Measurements from ENCODE around the gene UROC1.

DNA sequence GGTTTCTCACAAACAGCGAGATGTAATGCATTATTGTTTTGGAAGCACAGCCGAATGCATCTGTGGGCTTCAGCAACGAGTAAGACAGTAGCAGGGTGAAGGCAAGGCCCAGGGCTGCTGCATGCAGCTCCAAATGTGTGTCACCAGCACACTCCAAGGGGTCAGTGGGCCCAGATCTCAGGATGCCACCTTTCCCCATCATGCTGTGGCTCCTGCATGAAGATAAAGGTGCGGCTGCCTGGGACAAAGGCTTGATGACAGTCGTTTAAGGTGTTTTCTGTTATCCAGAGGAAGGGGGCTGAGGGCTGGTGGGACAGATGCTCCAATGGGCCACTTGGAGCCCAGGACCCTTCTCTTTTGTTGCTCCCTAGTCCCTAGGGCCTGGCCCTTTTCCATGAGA is 28.0 kb upstream of the UROC1 start:
- TF ChIP-seq, protein P1, sequence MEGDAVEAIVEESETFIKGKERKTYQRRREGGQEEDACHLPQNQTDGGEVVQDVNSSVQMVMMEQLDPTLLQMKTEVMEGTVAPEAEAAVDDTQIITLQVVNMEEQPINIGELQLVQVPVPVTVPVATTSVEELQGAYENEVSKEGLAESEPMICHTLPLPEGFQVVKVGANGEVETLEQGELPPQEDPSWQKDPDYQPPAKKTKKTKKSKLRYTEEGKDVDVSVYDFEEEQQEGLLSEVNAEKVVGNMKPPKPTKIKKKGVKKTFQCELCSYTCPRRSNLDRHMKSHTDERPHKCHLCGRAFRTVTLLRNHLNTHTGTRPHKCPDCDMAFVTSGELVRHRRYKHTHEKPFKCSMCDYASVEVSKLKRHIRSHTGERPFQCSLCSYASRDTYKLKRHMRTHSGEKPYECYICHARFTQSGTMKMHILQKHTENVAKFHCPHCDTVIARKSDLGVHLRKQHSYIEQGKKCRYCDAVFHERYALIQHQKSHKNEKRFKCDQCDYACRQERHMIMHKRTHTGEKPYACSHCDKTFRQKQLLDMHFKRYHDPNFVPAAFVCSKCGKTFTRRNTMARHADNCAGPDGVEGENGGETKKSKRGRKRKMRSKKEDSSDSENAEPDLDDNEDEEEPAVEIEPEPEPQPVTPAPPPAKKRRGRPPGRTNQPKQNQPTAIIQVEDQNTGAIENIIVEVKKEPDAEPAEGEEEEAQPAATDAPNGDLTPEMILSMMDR (conservative IDR thresholded peaks at IDR 0.05; ENCODE audit: low read length): no peak
- no peak for TF ChIP-seq EZH2phosphoT487 (IDR thresholded peaks at IDR 0.05; ENCODE audit: borderline replicate concordance)

All from Loucy (cell line).